Astrocyte (in vitro differentiated cells and primary cell): Measurements from ENCODE around the gene PRKAR2B. TPM values are rescaled to one million over a fixed set of nuclear protein-coding genes. Genes with fewer than 3 reads are reported as not detected.

Experiments used
- DNase-seq: peaks from one replicate; pipeline ENCODE4 v3.0.0-alpha.2; 2010; ENCODE audit warnings: low read depth
- FAIRE-seq: peaks from 2 replicates; lab custom pipeline; 2011; peaks lifted over from hg19 to GRCh38; lab: Jason Lieb, UNC
- H2AFZ ChIP-seq: 2 replicates; pipeline ENCODE4 v1.6.0; 2012; ENCODE audit warnings: low read depth, low read length, inconsistent platforms
- H3K27ac ChIP-seq: 2 replicates; pipeline ENCODE4 v1.5.1; 2011; ENCODE audit warnings: low read depth, low read length, inconsistent platforms
- H3K27me3 ChIP-seq: 2 replicates; pipeline ENCODE4 v1.6.0; 2011; ENCODE audit warnings: low read length, inconsistent platforms; ENCODE audit not compliant: insufficient read depth
- H3K36me3 ChIP-seq: 2 replicates; pipeline ENCODE4 v1.5.1; 2011; ENCODE audit warnings: low read length, inconsistent platforms; ENCODE audit not compliant: insufficient read depth
- H3K4me1 ChIP-seq: 2 replicates; pipeline ENCODE4 v1.5.1; 2011; ENCODE audit warnings: low read length, inconsistent platforms; ENCODE audit not compliant: insufficient read depth
- H3K4me2 ChIP-seq: 2 replicates; pipeline ENCODE4 v1.6.0; 2012; ENCODE audit warnings: low read length, inconsistent platforms
- H3K4me3 ChIP-seq: 2 replicates; pipeline ENCODE4 v1.5.1; 2011; ENCODE audit warnings: low read depth, mild to moderate bottlenecking, low read length, inconsistent platforms; ENCODE audit not compliant: insufficient read depth
- H3K79me2 ChIP-seq: 2 replicates; pipeline ENCODE4 v1.6.0; 2012; ENCODE audit warnings: mild to moderate bottlenecking, low read length, inconsistent platforms; ENCODE audit not compliant: insufficient read depth
- H3K9ac ChIP-seq: 2 replicates; pipeline ENCODE4 v1.6.0; 2012; ENCODE audit warnings: mild to moderate bottlenecking, low read length, inconsistent platforms
- H3K9me3 ChIP-seq: 2 replicates; pipeline ENCODE4 v1.5.1; 2012; ENCODE audit warnings: low read depth, mild to moderate bottlenecking, low read length, inconsistent platforms; ENCODE audit not compliant: insufficient read depth
- H4K20me1 ChIP-seq: 2 replicates; pipeline ENCODE4 v1.6.0; 2012; ENCODE audit warnings: low read length, inconsistent platforms; ENCODE audit not compliant: insufficient read depth
- H3K27ac Mint-ChIP-seq: one replicate; pipeline ENCODE4 v1.8.0; 2021; ENCODE audit warnings: mild to moderate bottlenecking, mixed read lengths; ENCODE audit not compliant: unreplicated experiment
- H3K27me3 Mint-ChIP-seq: one replicate; pipeline ENCODE4 v1.8.0; 2021; ENCODE audit warnings: low read depth, mixed read lengths; ENCODE audit not compliant: unreplicated experiment
- H3K36me3 Mint-ChIP-seq: one replicate; pipeline ENCODE4 v1.8.0; 2021; ENCODE audit warnings: low read depth, mixed read lengths; ENCODE audit not compliant: unreplicated experiment
- H3K4me1 Mint-ChIP-seq: one replicate; pipeline ENCODE4 v1.8.0; 2021; ENCODE audit warnings: low read depth, mixed read lengths; ENCODE audit not compliant: unreplicated experiment
- H3K4me3 Mint-ChIP-seq: one replicate; pipeline ENCODE4 v1.8.0; 2021; ENCODE audit warnings: mild to moderate bottlenecking, moderate library complexity, mixed read lengths; ENCODE audit not compliant: unreplicated experiment
- H3K9me3 Mint-ChIP-seq: one replicate; pipeline ENCODE4 v1.8.0; 2021; ENCODE audit warnings: mild to moderate bottlenecking, mixed read lengths; ENCODE audit not compliant: unreplicated experiment
- CTCF ChIP-seq: IDR thresholded peaks from 2 replicates; pipeline ENCODE4 v1.5.1; 2011; ENCODE audit warnings: low read depth, mild to moderate bottlenecking, inconsistent platforms, low read length, moderate library complexity; ENCODE audit not compliant: insufficient read depth
- EZH2 ChIP-seq: IDR thresholded peaks from 2 replicates; pipeline ENCODE4 v1.6.1; 2012; ENCODE audit warnings: mild to moderate bottlenecking, low read length, inconsistent platforms; ENCODE audit not compliant: insufficient read depth
- total RNA-seq: library from RNA; stranded (reverse); gene quantifications from 2 replicates; pipeline ENCODE4 v1.2.1, GENCODE V29; 2021

The PRKAR2B gene
- total RNA-seq, 1 donor from 2014 or later, result 7.6 TPM

GRCh38 chr7:107032050-107032449, 12.5 kb upstream of the PRKAR2B start:
- no peaks in the 10 kb centered on the region for H3K4me1 ChIP-seq
- Mint-ChIP-seq H3K27ac (no peak overlapping the region), H3K36me3 (no peaks in the 10 kb centered on the region), H3K4me1 (peaks cover 8% of the 10 kb centered on the region), H3K4me3 (no peak overlapping the region), H3K27me3 (no peaks in the 10 kb centered on the region), H3K9me3 (no peaks in the 10 kb centered on the region)
- TF ChIP-seq CTCF, result no peak
- TF ChIP-seq EZH2, result no peak
- no peak overlapping the region for H3K27ac ChIP-seq
- no peak overlapping the region for H2AFZ ChIP-seq
- no peaks in the 10 kb centered on the region for H3K9me3 ChIP-seq
- FAIRE-seq (no peak), DNase-seq (no peak)
- H3K4me2 ChIP-seq, result no peak overlapping the region
- no peak overlapping the region for H3K4me3 ChIP-seq
- H3K36me3 ChIP-seq, result no peaks in the 10 kb centered on the region
- H4K20me1 ChIP-seq, result no peaks in the 10 kb centered on the region
- no peaks in the 10 kb centered on the region for H3K79me2 ChIP-seq
- no peaks in the 10 kb centered on the region for H3K27me3 ChIP-seq
- no peak overlapping the region for H3K9ac ChIP-seq

- Mint-ChIP-seq H3K4me3 (peak overlapping the region; percentile 20), H3K27ac (no peak overlapping the region), H3K9me3 (no peaks in the 10 kb centered on the region), H3K27me3 (no peaks in the 10 kb centered on the region), H3K4me1 (peaks cover 8% of the 10 kb centered on the region), H3K36me3 (no peaks in the 10 kb centered on the region)
- Histone ChIP-seq H4K20me1 (no peaks in the 10 kb centered on the region), H3K9ac (no peak overlapping the region), H3K36me3 (no peaks in the 10 kb centered on the region), H3K27me3 (no peaks in the 10 kb centered on the region), H3K4me2 (no peak overlapping the region), H3K4me3 (no peak overlapping the region), H3K4me1 (no peaks in the 10 kb centered on the region), H3K27ac (no peak overlapping the region), H3K79me2 (no peaks in the 10 kb centered on the region), H3K9me3 (no peaks in the 10 kb centered on the region), H2AFZ (no peak overlapping the region)
- TF ChIP-seq EZH2, result no peak
- no peak for TF ChIP-seq CTCF
- DNase-seq (no peak), FAIRE-seq (no peak)
Observed at GRCh38 chr7:107032720-107033438, 11.6 kb upstream of the PRKAR2B start.

GRCh38 chr7:107034553-107034952, 10.0 kb upstream of the PRKAR2B start:
- no peaks in the 10 kb centered on the region for H3K27me3 Mint-ChIP-seq
- H3K4me1 ChIP-seq, result no peaks in the 10 kb centered on the region
- H3K4me3 ChIP-seq, result no peak overlapping the region
- no peak for TF ChIP-seq EZH2
- TF ChIP-seq CTCF, result no peak
- no peaks in the 10 kb centered on the region for H3K27me3 ChIP-seq
- H3K9me3 Mint-ChIP-seq, result no peaks in the 10 kb centered on the region
- FAIRE-seq (no peak), DNase-seq (no peak)
- no peak overlapping the region for H3K4me3 Mint-ChIP-seq
- no peak overlapping the region for H2AFZ ChIP-seq
- no peaks in the 10 kb centered on the region for H3K9me3 ChIP-seq
- H4K20me1 ChIP-seq, result no peaks in the 10 kb centered on the region
- H3K27ac Mint-ChIP-seq, result no peak overlapping the region
- no peak overlapping the region for H3K27ac ChIP-seq
- no peaks in the 10 kb centered on the region for H3K79me2 ChIP-seq
- no peaks in the 10 kb centered on the region for H3K36me3 ChIP-seq
- H3K9ac ChIP-seq, result no peak overlapping the region
- peaks cover 8% of the 10 kb centered on the region for H3K4me1 Mint-ChIP-seq
- H3K4me2 ChIP-seq, result no peak overlapping the region
- no peaks in the 10 kb centered on the region for H3K36me3 Mint-ChIP-seq
